T-helper 1 cell treated with Interleukin-12 subunit alpha and Interleukin-12 subunit beta and Interleukin-4 antibody, amounts not matched to agents 30 μg/mL and 1 μg/mL, for 36 hours (primary cell): ENCODE data around the gene PSKH1.
"Not testable (repeated sequence)": the region's sequence is repeated elsewhere in the genome, so short reads cannot be mapped to it uniquely, and the experiment has no call there.

Experiments
- H3K27ac Mint-ChIP-seq: one replicate; pipeline ENCODE4 v1.8.0; 2021; ENCODE audit warnings: mild to moderate bottlenecking, mixed read lengths
- H3K27me3 Mint-ChIP-seq: one replicate; pipeline ENCODE4 v1.8.0; 2021; ENCODE audit warnings: low read depth, mixed read lengths
- H3K36me3 Mint-ChIP-seq: one replicate; pipeline ENCODE4 v1.8.0; 2021; ENCODE audit warnings: low read depth, mixed read lengths
- H3K4me1 Mint-ChIP-seq: one replicate; pipeline ENCODE4 v1.8.0; 2021; ENCODE audit warnings: low read depth, mixed read lengths
- H3K4me3 Mint-ChIP-seq: one replicate; pipeline ENCODE4 v1.8.0; 2021; ENCODE audit warnings: mild to moderate bottlenecking, moderate library complexity, mixed read lengths
- H3K9me3 Mint-ChIP-seq: one replicate; pipeline ENCODE4 v1.8.0; 2021; ENCODE audit warnings: mixed read lengths

Gene PSKH1

GRCh38 chr16:67860589-67861398 lies 32.3 kb upstream of the PSKH1 start:
- H3K4me3 Mint-ChIP-seq = no peak overlapping the region
- H3K27ac Mint-ChIP-seq = peak overlapping the region; percentile 41
- H3K27me3 Mint-ChIP-seq = no peaks in the 10 kb centered on the region
- peaks cover 9% of the 10 kb centered on the region for H3K36me3 Mint-ChIP-seq
- H3K4me1 Mint-ChIP-seq = peaks cover 17% of the 10 kb centered on the region
- no peaks in the 10 kb centered on the region for H3K9me3 Mint-ChIP-seq

GRCh38 chr16:67861877-67862276 lies 31.2 kb upstream of the PSKH1 start:
- H3K4me3 Mint-ChIP-seq = no peak overlapping the region
- H3K27ac Mint-ChIP-seq = no peak overlapping the region
- H3K9me3 Mint-ChIP-seq = no peaks in the 10 kb centered on the region
- peaks cover 17% of the 10 kb centered on the region for H3K4me1 Mint-ChIP-seq
- H3K27me3 Mint-ChIP-seq = no peaks in the 10 kb centered on the region
- peaks cover 10% of the 10 kb centered on the region for H3K36me3 Mint-ChIP-seq

GRCh38 chr16:67862623-67863583 lies 30.2 kb upstream of the PSKH1 start:
- H3K4me3 Mint-ChIP-seq = no peak overlapping the region
- H3K9me3 Mint-ChIP-seq = no peaks in the 10 kb centered on the region
- peaks cover 12% of the 10 kb centered on the region for H3K36me3 Mint-ChIP-seq
- H3K4me1 Mint-ChIP-seq = peaks cover 11% of the 10 kb centered on the region
- H3K27me3 Mint-ChIP-seq = no peaks in the 10 kb centered on the region
- no peak overlapping the region for H3K27ac Mint-ChIP-seq

- H3K36me3 Mint-ChIP-seq = peaks cover 12% of the 10 kb centered on the region
- not testable (repeated sequence) for H3K4me3 Mint-ChIP-seq, H3K27ac Mint-ChIP-seq, H3K9me3 Mint-ChIP-seq, H3K27me3 Mint-ChIP-seq, H3K4me1 Mint-ChIP-seq
Observed at GRCh38 chr16:67864044-67864443, 29.0 kb upstream of the PSKH1 start.

- no peaks in the 10 kb centered on the region for H3K27me3 Mint-ChIP-seq
Observed at GRCh38 chr16:67864594-67864993, 28.5 kb upstream of the PSKH1 start.

GRCh38 chr16:67865318-67865717 lies 27.7 kb upstream of the PSKH1 start:
- no peaks in the 10 kb centered on the region for H3K27me3 Mint-ChIP-seq
- peak overlapping the region; percentile 41 for H3K27ac Mint-ChIP-seq
- H3K9me3 Mint-ChIP-seq = no peaks in the 10 kb centered on the region
- H3K36me3 Mint-ChIP-seq = peaks cover 13% of the 10 kb centered on the region
- peaks cover 7% of the 10 kb centered on the region for H3K4me1 Mint-ChIP-seq
- no peak overlapping the region for H3K4me3 Mint-ChIP-seq

More at GRCh38 chr16:67864594-67864993, 28.5 kb upstream of the PSKH1 start:
- Mint-ChIP-seq H3K4me3 (no peak overlapping the region), H3K36me3 (peaks cover 12% of the 10 kb centered on the region), H3K9me3 (no peaks in the 10 kb centered on the region), H3K27ac (peak overlapping the region; percentile 26), H3K4me1 (peaks cover 7% of the 10 kb centered on the region)

- Mint-ChIP-seq H3K27me3 (no peaks in the 10 kb centered on the region), H3K27ac (no peak overlapping the region), H3K4me3 (no peak overlapping the region), H3K36me3 (peaks cover 17% of the 10 kb centered on the region), H3K9me3 (no peaks in the 10 kb centered on the region), H3K4me1 (peaks cover 8% of the 10 kb centered on the region)
Observed at GRCh38 chr16:67868290-67868689, 24.8 kb upstream of the PSKH1 start.

- Mint-ChIP-seq H3K9me3 (no peaks in the 10 kb centered on the region), H3K4me3 (no peak overlapping the region), H3K36me3 (peaks cover 17% of the 10 kb centered on the region), H3K27ac (no peak overlapping the region), H3K4me1 (peaks cover 16% of the 10 kb centered on the region), H3K27me3 (no peaks in the 10 kb centered on the region)
Observed at GRCh38 chr16:67869653-67870052, 23.4 kb upstream of the PSKH1 start.

GRCh38 chr16:67871256-67871655 lies 21.8 kb upstream of the PSKH1 start:
- Mint-ChIP-seq H3K9me3 (no peaks in the 10 kb centered on the region), H3K4me3 (no peak overlapping the region), H3K27me3 (no peaks in the 10 kb centered on the region), H3K36me3 (peaks cover 24% of the 10 kb centered on the region), H3K4me1 (peaks cover 31% of the 10 kb centered on the region), H3K27ac (peak overlapping the region; percentile 45)

GRCh38 chr16:67872131-67872630 lies 20.9 kb upstream of the PSKH1 start:
- Mint-ChIP-seq H3K36me3 (peaks cover 24% of the 10 kb centered on the region), H3K4me3 (peak overlapping the region; percentile 83)

GRCh38 chr16:67872631-67873434 lies 20.2 kb upstream of the PSKH1 start, which contains the start of gene EDC4:
TSS of gene EDC4 (plus strand) at chr16:67873052. CDS start at chr16:67873262, 210 bp downstream.
- Mint-ChIP-seq H3K27ac (peak within 1 kb of the TSS; percentile 93), H3K4me1 (peaks cover 31% of the 10 kb centered on the region), H3K36me3 (peaks cover 25% of the 10 kb centered on the region), H3K27me3 (no peaks in the 10 kb centered on the region), H3K4me3 (peak within 1 kb of the TSS; percentile 83), H3K9me3 (no peaks in the 10 kb centered on the region)

More at GRCh38 chr16:67872131-67872630, 20.9 kb upstream of the PSKH1 start:
- peak overlapping the region; percentile 84 for H3K27ac Mint-ChIP-seq
- no peaks in the 10 kb centered on the region for H3K27me3 Mint-ChIP-seq
- no peaks in the 10 kb centered on the region for H3K9me3 Mint-ChIP-seq
- peaks cover 31% of the 10 kb centered on the region for H3K4me1 Mint-ChIP-seq

- no peaks in the 10 kb centered on the region for H3K9me3 Mint-ChIP-seq
- H3K27ac Mint-ChIP-seq = peak overlapping the region; percentile 93
- no peaks in the 10 kb centered on the region for H3K27me3 Mint-ChIP-seq
- H3K36me3 Mint-ChIP-seq = peaks cover 29% of the 10 kb centered on the region
- H3K4me1 Mint-ChIP-seq = peaks cover 31% of the 10 kb centered on the region
- peak overlapping the region; percentile 83 for H3K4me3 Mint-ChIP-seq
Observed at GRCh38 chr16:67873435-67874370, 19.4 kb upstream of the PSKH1 start.

- Mint-ChIP-seq H3K9me3 (no peaks in the 10 kb centered on the region), H3K27me3 (no peaks in the 10 kb centered on the region), H3K27ac (peak overlapping the region; percentile 93), H3K4me1 (peaks cover 31% of the 10 kb centered on the region), H3K36me3 (peaks cover 33% of the 10 kb centered on the region), H3K4me3 (peak overlapping the region; percentile 83)
Observed at GRCh38 chr16:67874372-67874771, 18.7 kb upstream of the PSKH1 start.
